AG09309 (cell line): Measurements from ENCODE around the gene SPRR2A.
"Not testable (repeated sequence)": the region's sequence is repeated elsewhere in the genome, so short reads cannot be mapped to it uniquely, and the experiment has no call there.

ENCODE experiments used
- DNase-seq: peaks from one replicate; pipeline ENCODE4 v3.0.0-alpha.2; 2010; ENCODE audit warnings: low read depth
- H3K4me3 ChIP-seq: 2 replicates; pipeline ENCODE4 v1.5.1; 2011; ENCODE audit warnings: mild to moderate bottlenecking, low read depth, low read length, moderate library complexity; ENCODE audit not compliant: control insufficient read depth
- CTCF ChIP-seq: IDR thresholded peaks from 2 replicates; pipeline ENCODE4 v1.5.1; 2011; ENCODE audit warnings: mild to moderate bottlenecking, low read depth, low read length, inconsistent platforms; ENCODE audit not compliant: insufficient read depth, control insufficient read depth; ENCODE audit errors: missing control alignments

SPRR2A gene

GRCh38 chr1:153081736-153082135 lies 24.4 kb upstream of the SPRR2A start:
- H3K4me3 ChIP-seq, result no peak overlapping the region
- DNase-seq, result no peak
- no peak for TF ChIP-seq CTCF

- DNase-seq, result no peak
These were observed 15.8 kb upstream of the SPRR2A start for GRCh38 chr1:153072806-153073726.

GRCh38 chr1:153071511-153071910 lies 14.2 kb upstream of the SPRR2A start, which contains the start of gene SPRR2B:
Gene SPRR2B, minus strand, starts transcription at chr1:153071611. Its CDS starts 772 bp downstream, at chr1:153070839.
- DNase-seq, result no peak
- TF ChIP-seq CTCF, result no peak
- H3K4me3 ChIP-seq, result no peak within 1 kb of the TSS

More at GRCh38 chr1:153072806-153073726, 15.8 kb upstream of the SPRR2A start:
- no peak for TF ChIP-seq CTCF
- no peak overlapping the region for H3K4me3 ChIP-seq

GRCh38 chr1:153070243-153070642 lies 12.9 kb upstream of the SPRR2A start:
- DNase-seq, result no peak
- no peak for TF ChIP-seq CTCF
- no peak overlapping the region for H3K4me3 ChIP-seq

GRCh38 chr1:153058826-153059784 lies 1.8 kb upstream of the SPRR2A start:
- TF ChIP-seq CTCF, result no peak
- no peak overlapping the region for H3K4me3 ChIP-seq
- DNase-seq, result no peak

GRCh38 chr1:153058154-153058553 lies 842 bp upstream of the SPRR2A start:
- no peak for TF ChIP-seq CTCF
- no peak overlapping the region for H3K4me3 ChIP-seq
- no peak for DNase-seq

GRCh38 chr1:153056111-153056510 lies 1.2 kb downstream of the SPRR2A start:
- H3K4me3 ChIP-seq, DNase-seq: not testable (repeated sequence)
